RKO (cell line): ENCODE results near the gene INSYN1.
A peak's percentile ranks its signal among the peaks of the same experiment; 100 is the strongest.
"Not testable (repeated sequence)": the region's sequence is repeated elsewhere in the genome, so short reads cannot be mapped to it uniquely, and the experiment has no call there.

Experiments used
- DNase-seq: peaks from one replicate; pipeline ENCODE4 v3.0.0-alpha.2; 2016; ENCODE audit warnings: low spot score

The INSYN1 gene

GRCh38 chr15:73714695-73715301 is 38.4 kb downstream of the INSYN1 start:
- DNase-seq, result no peak

- DNase-seq, result no peak
These were observed 41.0 kb downstream of the INSYN1 start for GRCh38 chr15:73712107-73712506.

DNA sequence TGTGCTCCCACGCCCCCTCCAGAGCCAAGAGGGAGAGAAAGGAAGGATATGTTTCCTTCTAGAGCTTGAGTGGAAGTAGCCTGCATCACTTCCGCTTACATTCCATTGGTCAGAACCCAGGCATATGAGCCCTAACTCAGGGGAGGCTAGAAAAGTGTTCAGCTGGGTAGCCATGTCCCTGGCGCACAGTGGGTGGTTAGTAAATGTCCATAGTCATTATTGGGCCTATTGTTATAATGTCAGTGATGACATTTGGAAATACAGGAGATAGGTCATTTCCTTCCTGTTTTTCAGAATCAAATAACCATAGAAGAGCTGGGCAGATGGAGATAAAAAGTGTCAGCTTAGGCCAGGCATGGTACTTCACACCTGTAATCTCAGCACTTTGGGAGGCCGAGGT is 41.6 kb downstream of the INSYN1 start:
- DNase-seq, result no peak

DNA sequence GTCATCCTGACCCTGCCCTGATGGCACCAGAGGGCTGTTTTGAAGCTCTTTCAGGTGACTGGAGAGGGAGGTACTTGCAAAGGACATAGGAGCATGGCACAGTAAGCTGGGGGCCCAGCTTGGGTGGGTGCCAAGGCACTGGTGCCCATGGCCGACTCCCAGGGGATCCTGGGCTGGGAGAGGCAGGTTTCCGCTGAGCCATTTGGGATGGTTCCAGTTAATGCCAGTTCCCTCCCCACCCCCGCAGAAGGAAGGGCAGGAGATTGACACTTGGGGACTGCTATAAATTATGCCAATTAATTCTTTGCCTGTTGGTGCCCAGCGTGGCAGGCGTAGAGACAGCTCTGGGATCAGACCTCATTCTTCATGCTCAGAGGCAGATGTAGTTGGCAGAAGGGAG is 42.8 kb downstream of the INSYN1 start:
- no peak for DNase-seq

DNA sequence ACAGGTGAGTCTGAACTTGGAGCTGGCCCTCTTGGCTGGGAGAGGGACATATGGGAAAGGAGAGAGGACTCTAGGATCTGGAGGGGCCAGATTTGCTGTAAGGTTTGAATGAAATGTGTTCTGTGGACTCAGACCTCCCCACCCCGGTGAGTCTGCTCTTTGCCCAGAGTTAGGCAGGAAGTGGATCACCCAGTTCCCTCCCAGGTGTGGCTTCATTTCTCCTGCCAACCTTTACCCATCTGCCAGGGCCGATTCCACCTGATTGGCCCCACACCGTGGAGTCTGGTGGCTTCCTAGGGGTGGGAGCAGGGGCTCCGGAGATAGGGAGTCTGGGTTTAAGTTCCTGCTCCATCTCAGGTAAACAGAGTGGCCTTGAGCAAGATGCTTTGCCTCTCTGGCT is 43.5 kb downstream of the INSYN1 start:
- DNase-seq, result no peak

GRCh38 chr15:73709241-73709640 is 43.9 kb downstream of the INSYN1 start:
- DNase-seq, result no peak

DNA sequence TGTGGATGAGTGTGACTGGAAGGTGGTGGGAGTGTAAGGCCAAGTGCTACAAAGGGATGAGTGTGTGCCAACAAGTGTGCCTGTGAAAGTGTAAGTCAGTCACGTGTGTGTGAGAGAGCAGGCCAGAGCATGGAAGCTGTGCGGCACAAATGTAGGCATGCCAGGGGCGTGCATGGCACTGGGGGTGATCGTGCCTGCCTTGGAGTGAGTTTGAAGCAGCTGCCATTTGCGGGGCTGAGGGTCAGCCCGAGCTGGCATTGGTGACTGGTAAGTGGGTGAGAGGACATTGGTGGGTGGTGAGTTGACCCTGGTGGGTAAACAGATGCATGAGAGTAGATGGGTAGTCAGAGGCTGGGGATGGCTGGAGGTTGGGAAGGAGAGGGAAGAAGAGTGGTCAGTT is 44.5 kb downstream of the INSYN1 start:
- no peak for DNase-seq

GRCh38 chr15:73704869-73705645 is 48.1 kb downstream of the INSYN1 start:
- DNase-seq, result peak; percentile 60

GRCh38 chr15:73704142-73704868 is 48.8 kb downstream of the INSYN1 start:
- not testable (repeated sequence) for DNase-seq

- not testable (repeated sequence) for DNase-seq
These were observed 49.5 kb downstream of the INSYN1 start for GRCh38 chr15:73703601-73704000.

GRCh38 chr15:73702311-73703239 is 50.6 kb downstream of the INSYN1 start:
- not testable (repeated sequence) for DNase-seq

GRCh38 chr15:73700041-73700842 is 52.9 kb downstream of the INSYN1 start:
- peak; percentile 82 for DNase-seq

- DNase-seq, result no peak
These were observed 53.7 kb downstream of the INSYN1 start for GRCh38 chr15:73699249-73700040.

DNA sequence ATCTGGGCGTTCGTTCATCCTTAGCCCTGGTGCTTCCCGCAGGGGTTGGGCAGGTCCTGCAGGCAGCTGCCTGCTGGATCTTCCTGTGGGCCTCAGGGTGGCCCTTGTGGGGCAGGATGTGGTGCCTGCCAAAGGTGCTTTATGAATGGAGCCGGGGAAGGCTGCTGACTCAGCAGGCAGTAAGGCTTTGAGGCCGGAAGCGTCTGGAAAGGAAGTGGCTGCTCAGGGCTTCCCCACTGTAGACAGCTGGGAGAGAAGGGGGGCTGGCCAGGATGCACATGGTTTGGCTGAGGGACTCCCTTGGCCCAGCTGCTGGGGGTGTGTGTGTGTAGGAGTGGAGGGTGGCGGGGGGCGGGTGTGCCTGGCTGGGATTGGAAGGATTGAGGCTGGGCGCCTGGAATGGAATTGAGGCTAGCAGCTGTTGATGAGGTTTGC is 56.1 kb downstream of the INSYN1 start:
- DNase-seq, result peak; percentile 82

- DNase-seq, result no peak
These were observed 56.5 kb downstream of the INSYN1 start for GRCh38 chr15:73696641-73697001.

- no peak for DNase-seq
These were observed 57.1 kb downstream of the INSYN1 start for GRCh38 chr15:73695773-73696640.

DNA sequence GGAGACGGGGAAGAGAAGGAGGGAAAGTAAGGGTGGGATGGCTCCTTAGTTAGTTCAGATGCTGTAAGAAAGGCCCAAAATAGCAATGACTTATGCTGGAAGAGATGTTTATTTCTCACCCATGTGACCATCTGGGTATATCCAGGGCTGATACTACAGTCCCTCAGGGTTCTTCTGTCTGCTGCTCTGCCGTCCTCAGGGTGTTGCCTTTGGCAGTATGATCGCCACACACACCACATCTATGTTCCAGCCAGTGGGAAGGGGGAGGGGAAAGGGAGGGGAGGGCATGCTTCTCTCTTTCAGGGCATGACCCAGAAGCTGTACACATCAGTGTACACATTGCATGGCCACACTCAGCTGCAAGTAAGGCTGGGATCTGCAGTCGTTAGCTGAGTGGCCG is 58.7 kb downstream of the INSYN1 start:
- DNase-seq, result no peak

GRCh38 chr15:73691396-73691795 is 61.8 kb downstream of the INSYN1 start:
- no peak for DNase-seq

GRCh38 chr15:73688455-73688854 is 64.7 kb downstream of the INSYN1 start:
- DNase-seq, result no peak
